HG03108 (cell line): ENCODE measurements around the gene RCL1.
"Not testable (repeated sequence)": the region's sequence is repeated elsewhere in the genome, so short reads cannot be mapped to it uniquely, and the experiment has no call there.

Source experiments
- ATAC-seq: cut with Tn5 transposase; IDR thresholded peaks from one replicate; pipeline ENCODE4 v1.9.1; 2021; ENCODE audit warnings: moderate library complexity; ENCODE audit not compliant: unreplicated experiment

Gene RCL1, protein sequence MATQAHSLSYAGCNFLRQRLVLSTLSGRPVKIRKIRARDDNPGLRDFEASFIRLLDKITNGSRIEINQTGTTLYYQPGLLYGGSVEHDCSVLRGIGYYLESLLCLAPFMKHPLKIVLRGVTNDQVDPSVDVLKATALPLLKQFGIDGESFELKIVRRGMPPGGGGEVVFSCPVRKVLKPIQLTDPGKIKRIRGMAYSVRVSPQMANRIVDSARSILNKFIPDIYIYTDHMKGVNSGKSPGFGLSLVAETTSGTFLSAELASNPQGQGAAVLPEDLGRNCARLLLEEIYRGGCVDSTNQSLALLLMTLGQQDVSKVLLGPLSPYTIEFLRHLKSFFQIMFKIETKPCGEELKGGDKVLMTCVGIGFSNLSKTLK

DNA sequence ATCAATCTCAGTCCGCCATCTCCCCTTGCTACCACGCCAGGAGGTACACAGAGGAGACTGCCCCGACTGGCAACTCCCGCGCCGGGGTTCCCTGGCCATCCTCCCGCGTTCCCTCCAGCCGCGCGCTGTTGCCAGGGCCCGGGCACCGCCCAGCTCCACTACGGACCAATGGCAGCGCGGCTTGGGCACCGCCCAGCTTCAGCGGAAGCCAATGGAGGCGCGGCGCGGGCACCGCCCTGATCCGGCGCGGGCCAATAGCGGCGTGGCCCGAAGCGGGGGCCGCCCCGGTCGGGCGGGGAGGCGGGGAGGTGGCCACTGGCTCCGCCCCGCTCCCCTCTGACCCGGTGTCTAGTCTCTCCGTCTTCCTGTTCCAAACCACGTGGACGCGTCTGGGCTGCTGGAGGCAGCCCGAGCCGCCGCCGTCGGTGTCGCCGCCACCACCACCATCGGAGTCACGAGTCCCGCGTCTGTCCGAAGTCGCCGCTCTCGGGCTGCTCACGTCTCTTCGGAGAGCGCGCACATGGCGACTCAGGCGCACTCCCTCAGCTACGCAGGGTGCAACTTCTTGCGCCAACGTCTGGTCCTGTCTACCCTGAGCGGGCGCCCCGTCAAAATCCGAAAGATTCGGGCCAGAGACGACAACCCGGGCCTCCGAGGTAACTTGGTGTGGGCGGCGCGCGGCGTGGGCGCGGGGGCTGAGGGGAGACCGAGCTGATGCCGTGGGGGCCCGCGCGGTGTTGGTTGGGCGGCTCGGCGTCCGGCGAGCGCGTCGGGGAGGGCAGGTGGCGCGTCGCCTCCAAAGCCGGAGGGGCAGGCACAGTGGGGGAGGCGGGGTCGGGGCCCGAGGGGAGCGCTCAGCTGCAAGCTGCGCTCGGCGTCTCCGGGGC is at the start of gene RCL1:
RCL1 (plus strand) TSS at position 373 of the 887 bp plus-strand sequence; CDS start at position 521, 148 bp downstream.
- peak; percentile 98 for ATAC-seq

DNA sequence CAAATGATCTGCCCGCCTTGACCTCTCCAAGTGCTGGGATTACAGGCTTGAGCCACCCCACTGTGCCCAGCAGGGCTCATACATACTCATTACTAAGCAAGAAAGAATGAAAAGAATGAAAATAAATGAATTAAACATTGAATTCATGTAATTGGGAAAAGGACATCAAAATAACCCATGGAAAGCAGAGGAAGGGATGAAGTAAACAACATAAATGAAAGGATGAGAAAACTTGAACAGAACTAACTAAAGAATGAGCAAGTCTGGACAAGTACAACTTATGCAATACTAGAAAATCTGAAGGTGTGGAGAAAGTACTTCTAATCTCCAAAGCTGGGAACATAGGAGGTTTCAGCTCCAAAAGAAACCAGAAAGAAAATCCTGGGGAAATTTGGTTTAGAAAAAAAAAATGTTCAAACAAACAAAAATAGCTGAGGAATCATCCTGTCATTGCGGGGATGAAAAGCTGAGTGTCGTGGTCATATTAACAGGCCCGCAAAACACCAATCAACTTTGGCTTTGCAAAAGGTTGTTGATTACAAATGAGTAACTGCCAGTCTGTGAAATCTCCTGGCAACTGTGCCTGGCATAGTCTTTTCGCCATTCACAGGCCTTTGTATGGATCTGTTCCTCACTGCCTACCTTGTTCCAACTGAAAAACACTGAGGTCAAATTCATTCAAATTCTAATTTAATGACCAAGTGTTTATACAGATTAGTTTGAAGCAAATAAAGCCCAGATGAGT is 49.4 kb upstream of the RCL1 start:
- ATAC-seq, result no peak

DNA sequence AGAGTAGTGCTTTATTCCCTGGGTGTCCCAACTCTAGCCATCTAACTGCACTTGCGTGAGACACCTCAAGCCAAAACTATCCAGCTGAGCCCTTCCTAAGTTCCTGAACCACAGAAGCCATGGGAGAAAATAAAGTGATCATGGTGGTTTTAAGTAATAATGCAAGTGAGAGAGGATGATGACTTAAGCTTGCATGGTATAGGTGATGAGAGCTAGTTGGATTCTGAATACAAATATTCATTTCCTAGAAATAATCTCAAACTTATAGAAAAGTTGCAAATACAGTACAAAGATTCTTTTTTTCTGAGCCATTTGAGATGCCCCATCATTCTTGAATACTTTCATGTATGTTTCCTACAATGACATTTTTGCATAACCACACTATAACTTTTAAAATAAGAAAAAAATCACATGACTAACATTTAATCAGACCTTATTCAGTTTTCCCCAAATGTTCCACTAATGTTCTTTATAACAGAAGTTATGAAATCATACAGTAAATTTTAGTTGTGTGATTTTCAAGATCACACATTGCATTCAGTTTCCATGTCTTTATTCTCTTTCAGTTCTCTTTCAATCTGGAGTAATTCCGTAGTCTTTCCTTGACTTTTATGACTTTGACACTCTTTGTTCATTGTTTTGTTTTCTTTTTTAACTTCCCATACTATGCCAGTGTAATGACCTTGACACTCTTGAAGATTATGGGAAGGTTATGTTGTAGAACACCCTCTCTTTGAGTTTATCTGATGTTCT is 46.3 kb upstream of the RCL1 start:
- ATAC-seq, result no peak

DNA sequence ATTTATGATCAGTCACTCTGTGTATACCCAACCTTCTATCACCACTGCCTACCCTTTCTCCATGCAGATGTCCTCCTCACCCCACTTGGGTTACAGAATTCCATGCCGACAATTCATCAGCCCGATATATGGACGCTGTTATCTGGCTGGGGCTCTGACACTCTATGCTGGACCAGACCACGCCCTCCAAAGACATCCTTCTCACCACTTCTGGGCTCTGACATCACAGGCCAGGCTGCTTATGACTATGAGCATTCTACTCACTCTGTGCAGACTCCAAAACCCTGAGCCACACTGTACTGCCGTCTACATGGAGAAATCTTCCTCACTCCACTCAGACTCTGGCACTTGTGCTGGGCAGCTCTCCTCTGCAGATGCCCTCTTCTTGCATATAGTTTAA is 44.1 kb upstream of the RCL1 start:
- no peak for ATAC-seq

DNA sequence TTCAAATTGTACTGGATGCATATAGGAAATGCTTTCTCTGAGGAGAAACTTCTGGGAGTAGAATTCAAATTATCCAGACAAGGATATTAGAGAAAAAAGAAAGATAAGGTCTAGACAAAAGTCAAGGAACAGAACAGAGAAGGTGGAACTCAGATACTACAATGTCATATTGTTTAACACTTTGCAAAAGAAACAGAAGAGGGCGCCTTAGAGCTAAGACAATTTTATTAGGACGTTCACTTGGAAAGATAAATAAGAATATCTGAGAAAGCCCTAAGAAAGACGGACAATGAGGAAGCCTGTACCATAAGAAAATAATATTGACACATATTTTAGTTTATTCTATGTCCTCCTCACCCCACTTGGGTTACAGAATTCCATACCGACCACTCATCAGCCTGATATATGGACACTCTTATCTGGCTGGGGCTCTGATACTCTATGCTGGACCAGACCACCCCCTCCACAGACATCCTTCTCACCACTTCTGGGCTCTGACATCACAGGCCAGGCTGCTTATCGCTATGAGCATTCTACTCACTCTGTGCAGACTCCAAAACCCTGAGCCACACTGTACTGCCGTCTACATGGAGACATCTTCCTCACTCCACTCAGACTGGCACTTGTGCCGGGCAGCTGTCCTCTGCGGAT is 42.6 kb upstream of the RCL1 start:
- no peak for ATAC-seq

DNA sequence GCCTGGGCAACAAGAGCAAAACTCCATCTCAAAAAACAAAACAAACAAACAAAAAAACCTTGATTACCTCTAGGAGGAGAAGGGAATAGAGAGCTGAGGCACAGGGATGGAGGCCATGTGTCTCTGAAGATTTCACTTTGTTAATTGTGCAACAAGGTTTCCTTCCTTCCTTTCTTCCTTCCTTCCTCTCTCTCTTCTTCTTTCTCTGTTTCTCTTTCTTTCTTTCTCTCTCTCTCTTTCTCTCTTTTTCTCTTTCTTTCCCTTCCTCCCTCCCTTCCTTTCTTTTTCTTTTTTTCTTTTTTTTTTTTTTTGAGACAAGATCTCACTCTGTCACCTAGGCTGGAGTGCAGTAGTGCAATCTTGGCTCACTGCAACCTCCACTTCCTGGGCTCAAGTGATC is 38.2 kb upstream of the RCL1 start:
- not testable (repeated sequence) for ATAC-seq

DNA sequence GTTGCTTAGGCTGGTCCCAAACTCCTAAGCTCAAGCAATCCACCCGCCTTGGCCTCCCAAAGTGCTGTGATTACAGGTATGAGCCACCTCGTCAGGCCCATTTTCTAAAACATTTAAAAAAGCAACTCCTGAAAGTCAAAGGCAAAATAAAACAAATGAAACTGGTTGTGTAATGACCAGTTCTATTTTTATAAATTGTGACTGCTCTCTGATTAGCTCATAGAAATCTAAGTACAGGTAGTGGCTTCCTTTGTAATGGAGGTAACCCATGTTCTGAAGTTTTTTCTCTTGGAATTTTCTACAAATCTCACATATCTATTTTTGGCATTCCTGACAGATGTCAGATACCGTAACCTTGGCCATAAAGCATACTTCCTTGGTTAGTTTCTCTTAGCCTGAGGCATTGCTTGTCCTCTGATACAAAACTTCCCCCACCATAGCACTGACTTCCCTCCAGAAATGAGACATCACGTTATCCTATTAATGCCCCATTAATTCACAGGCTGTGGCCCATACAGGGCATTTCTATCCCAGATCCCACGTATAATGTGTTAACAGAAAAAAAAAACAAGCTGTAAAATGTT is 37.6 kb upstream of the RCL1 start:
- no peak for ATAC-seq

DNA sequence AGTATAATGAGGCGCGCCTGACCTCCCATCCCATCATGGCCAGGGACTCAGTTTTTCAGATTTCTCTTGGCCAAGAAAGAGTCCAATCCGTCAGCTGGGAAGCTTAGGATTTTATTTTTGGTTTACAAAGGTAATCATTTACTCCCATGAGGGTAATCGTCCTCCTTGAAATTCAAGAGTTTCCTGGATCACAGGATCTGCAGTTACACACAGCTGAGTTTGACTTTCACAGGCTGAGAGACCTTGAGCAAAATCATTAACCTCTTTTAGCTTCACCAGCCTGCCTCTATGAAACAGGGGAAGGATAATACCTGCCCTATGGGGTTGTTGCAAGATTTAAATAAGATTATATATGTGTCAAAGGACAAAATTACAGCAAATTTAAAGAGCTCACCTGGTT is 36.3 kb upstream of the RCL1 start:
- no peak for ATAC-seq

DNA sequence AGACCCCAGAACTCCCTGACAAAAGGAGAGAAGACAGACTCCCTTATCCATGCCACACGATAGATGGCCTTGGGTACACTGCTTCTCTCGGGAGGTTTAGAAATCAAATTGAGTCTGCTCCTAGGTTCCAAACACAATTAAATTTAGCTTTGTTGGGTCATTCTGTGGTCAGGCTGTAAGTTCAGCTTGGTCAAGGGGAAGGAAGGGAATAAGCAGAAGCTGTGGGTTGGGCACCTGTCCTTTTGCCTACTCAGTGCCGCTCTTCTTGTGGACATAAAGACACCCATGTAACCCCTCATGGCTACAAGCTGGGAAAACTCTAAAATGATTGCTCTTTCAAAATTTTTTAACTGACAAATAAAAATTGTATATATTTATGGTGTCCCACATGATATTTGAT is 32.6 kb upstream of the RCL1 start:
- ATAC-seq, result no peak

DNA sequence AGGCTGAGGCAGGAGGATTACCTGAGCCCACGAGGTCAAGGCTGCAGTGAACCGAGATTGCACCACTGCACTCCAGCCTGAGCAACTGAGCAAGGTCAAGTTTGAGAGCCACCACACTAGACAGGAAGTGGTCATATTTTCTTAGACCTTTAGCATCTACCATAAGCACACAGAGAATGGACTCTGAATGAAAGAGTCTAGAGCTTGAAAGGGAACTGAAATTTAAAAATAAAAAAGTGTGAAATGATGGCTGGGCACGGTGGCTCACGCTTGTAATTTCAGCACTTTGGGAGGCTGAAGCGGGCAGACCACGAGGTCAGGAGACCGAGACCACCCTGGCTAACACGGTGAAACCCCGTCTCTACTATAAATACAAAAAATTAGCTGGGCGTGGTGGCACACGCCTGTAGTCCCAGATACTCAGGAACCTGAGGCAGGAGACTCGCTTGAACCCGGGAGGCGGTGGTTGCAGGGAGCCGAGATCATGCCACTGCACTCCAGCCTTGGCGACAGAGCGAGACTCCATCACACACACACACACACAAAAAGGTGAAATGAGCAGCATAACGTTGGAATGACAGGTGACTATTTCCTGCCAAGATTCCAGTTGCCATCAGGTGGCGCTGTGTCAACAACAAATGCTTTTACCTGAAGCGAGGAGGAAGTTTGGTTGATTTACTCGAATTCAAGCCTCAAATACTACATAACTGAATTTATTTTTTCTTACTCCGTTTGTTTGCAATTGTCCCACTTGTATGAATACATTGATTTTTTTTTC is 30.4 kb upstream of the RCL1 start:
- ATAC-seq, result peak; percentile 89

DNA sequence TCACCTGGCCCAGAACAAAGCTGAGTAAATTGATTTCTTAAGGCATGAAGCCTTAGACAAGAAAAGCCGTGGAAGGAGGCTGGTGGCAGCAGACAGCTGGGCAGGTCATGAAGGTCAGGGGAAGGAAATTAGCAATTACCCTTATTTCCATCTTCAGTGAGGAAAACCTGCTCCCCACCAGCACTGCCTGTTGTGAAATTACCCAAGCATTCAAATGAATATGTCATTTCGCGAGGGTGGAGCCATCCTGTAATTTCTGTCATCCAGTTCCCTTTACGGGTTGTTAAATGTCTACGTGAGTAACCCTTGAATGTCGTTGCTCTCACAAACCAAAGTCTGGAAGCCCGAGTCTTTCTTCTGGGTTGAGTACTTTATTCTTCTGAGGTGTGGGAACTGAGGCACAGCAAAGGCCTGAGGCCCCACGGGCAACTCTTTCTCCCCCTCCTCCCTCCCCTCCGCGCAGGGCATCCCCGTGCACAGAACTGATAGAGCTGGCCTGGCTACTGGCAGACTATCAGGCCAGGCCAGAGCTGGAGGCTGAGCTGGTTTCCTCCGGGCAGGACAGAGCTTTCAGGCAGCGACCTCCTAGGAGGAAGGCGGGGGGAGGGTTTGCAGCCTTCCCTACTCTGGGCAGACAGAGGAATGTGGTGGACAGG is 29.7 kb upstream of the RCL1 start:
- no peak for ATAC-seq

DNA sequence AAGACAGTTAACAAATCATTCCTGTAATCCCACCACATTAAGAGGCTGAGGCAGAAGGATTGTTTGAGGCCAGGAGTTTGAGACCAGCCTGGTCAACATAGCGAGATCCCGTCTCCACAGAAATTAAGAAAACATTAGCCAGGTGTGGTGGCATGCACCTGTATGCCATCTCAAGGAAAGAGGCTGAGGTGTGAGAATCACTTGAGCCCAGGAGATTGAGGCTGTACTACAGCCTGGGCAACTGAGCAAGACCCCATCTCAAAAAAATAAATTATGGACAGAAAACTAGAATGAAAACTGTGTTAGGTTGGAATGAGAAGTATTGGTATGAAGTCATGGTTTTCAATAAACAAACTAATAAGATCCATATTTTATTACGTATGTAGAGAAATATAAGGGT is 28.7 kb upstream of the RCL1 start:
- ATAC-seq, result no peak

DNA sequence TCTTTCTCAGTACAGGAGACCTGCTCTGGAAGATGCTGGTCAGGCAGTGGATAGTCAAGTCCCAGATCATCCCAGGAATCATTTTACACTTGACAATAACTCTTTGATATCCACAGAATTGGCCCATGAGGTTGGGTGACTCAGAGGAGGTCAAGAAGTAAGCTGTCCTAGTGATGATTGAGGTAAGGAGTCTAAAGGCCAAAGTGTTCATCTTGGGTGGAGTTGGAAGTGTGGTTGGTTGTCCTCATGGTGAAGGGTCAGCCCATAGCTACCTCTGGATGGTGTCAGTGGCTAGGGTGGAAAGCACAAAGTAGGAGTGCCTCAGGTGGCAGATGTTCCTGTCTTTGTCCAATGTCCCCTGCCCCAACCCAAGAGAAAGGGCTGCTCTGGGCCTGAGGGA is 24.1 kb upstream of the RCL1 start:
- ATAC-seq, result no peak

DNA sequence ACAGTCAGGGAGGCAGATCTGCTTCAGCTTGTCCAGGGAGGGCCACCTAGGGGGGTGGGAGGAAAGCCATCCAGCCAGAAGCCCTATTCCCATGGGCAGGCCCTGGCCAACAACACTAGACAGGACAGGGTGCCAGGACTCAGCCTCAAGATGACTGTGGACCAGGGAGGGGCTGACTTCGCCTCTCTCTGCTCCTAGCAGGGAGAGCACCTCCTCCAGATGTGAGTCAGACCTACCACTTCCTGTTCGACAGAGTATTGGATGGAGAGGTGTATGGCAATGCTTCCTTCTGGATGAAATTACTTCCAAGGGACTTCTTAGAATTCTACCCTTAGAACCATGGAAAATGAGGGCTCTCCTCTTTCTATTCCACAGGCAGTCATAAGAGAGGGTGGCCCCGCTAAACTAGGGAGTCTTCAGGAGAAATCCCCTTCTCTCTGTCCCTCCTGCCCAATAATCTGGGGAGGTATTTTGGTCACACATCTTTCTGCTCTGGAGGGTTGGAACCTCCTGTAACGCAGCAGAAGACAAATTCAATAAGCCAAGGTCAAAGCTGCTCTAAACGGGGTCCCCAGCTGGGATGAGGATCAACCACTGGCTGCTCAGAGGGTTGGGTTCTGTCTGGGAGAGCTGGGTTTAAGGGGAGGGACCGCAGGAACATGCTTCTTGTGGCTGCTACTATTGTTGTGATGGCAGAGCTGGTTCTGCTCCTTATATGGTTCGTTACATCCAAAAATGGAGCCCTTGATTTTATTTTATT is 23.2 kb upstream of the RCL1 start:
- no peak for ATAC-seq

DNA sequence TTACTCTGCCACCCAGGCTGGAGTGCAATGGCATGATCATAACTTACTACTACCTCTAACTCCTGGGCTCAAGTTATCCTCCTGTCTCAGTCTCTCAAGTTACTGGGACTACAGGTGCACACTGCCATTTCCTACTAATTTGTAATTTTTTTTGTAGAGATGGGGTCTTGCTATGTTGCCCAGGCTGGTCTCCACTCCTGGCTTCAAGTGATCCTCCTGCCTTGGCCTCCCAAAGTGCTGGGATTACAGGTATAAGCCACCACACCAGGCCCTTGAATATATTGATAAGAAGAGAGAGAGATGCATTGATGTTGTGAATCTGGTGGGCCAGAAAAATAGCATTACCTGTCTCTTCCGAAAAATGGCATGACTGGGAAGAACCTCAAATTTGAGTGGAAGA is 21.0 kb upstream of the RCL1 start:
- ATAC-seq, result no peak

DNA sequence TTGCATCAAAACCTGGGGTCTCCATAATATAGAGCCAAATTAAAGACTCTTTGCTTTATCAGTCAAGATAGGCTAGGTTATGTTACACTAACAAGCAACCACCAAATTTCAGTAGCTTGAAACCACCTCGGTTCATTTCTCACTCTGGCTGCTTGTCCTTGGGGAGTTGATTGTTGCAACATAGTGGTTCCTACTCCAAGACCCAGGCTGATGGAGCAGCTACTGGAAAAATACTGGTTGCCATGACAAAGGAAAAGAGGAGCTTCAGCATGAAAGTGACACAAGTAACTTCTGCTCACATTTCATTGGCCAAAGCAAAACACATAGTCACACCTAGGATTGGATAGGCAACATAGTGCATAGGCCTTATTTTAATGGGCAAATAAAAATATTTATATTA is 18.5 kb upstream of the RCL1 start:
- no peak for ATAC-seq

DNA sequence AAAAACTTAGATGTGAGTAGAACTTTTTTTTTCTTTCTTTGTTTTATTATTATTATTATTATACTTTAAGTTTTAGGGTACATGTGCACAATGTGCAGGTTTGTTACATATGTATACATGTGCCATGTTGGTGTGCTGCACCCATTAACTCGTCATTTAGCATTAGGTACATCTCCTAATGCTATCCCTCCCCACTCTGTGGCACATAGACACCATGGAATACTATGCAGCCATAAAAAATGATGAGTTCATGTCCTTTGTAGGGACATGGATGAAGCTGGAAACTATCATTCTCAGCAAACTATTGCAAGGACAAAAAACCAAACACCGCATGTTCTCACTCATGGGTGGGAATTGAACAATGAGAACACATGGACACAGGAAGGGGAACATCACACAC is 17.8 kb upstream of the RCL1 start:
- ATAC-seq, result not testable (repeated sequence)

DNA sequence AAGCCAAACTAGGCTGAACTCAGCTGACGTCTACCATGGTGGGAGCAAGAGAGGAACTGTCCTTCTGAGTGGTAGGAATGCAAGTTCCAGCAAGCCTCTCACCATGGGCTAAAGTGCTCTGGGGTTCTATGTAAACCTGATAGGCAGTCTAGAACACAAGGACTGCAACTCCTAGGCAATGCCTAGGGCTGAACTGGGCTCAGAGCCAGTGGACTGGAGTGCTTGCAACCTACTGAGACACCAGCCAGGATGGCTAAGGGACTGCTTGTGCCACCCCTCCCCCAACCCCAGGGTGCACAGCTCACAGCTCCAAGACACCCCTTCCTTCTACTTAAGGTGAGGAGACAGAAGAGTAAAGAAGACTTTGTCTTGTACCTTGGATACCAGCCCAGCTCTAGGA is 12.1 kb upstream of the RCL1 start:
- ATAC-seq, result no peak
